Activated CD8-positive, alpha-beta memory T cell treated with anti-CD3 and anti-CD28 coated beads for 1 hour (primary cell): ENCODE measurements around the gene AP3B2.
"Not testable (repeated sequence)": the region's sequence is repeated elsewhere in the genome, so short reads cannot be mapped to it uniquely, and the experiment has no call there.

ENCODE experiments used
- DNase-seq, 2 donors: peaks; one replicate each; pipeline ENCODE4 v3.0.0-alpha.2; 2020; ENCODE audit warnings: low read depth in 1 of 2; ENCODE audit errors: extremely low read depth in 1 of 2

AP3B2 gene

GRCh38 chr15:82649226-82649999 lies 60.3 kb downstream of the AP3B2 start:
- no peak for DNase-seq

GRCh38 chr15:82648257-82649103 lies 61.2 kb downstream of the AP3B2 start:
- no peak for DNase-seq

GRCh38 chr15:82647835-82648256 lies 61.8 kb downstream of the AP3B2 start:
- DNase-seq = peak in 1 of 2 donors; percentile 47

- no peak for DNase-seq
These were observed 62.4 kb downstream of the AP3B2 start, which contains the start of gene CPEB1 for GRCh38 chr15:82647045-82647834. TSS of gene CPEB1 (minus strand) at chr15:82647363. CDS start at chr15:82628459, 18,904 bp downstream.

- no peak for DNase-seq
These were observed 63.2 kb downstream of the AP3B2 start for GRCh38 chr15:82646250-82647044.

GRCh38 chr15:82644967-82645852 lies 64.5 kb downstream of the AP3B2 start:
- not testable (repeated sequence) for DNase-seq

- DNase-seq = no peak
These were observed 65.7 kb downstream of the AP3B2 start for GRCh38 chr15:82643992-82644391.

GRCh38 chr15:82642656-82643055 lies 67.0 kb downstream of the AP3B2 start:
- DNase-seq = no peak

GRCh38 chr15:82641129-82641798 lies 68.4 kb downstream of the AP3B2 start:
- DNase-seq = no peak

GRCh38 chr15:82640672-82641071 lies 69.0 kb downstream of the AP3B2 start:
- DNase-seq = no peak

GRCh38 chr15:82635798-82636197 lies 73.9 kb downstream of the AP3B2 start:
- DNase-seq = no peak

- no peak for DNase-seq
These were observed 79.6 kb downstream of the AP3B2 start for GRCh38 chr15:82630033-82630432.

- no peak for DNase-seq
These were observed 84.5 kb downstream of the AP3B2 start for GRCh38 chr15:82625136-82625535.

- no peak for DNase-seq
These were observed 85.2 kb downstream of the AP3B2 start for GRCh38 chr15:82624438-82624837.

GRCh38 chr15:82624008-82624407 lies 85.7 kb downstream of the AP3B2 start:
- DNase-seq = no peak

GRCh38 chr15:82621970-82622369 lies 87.7 kb downstream of the AP3B2 start:
- no peak for DNase-seq

- DNase-seq = no peak
These were observed 95.9 kb downstream of the AP3B2 start for GRCh38 chr15:82613747-82614146.

GRCh38 chr15:82611348-82611747 lies 98.3 kb downstream of the AP3B2 start:
- DNase-seq = no peak
